KMS-11 (cell line): ENCODE measurements around the gene CCDC170.

Experiments
- H2AFZ ChIP-seq: fragments of 200-600 bp; sonication (generic); 2 replicates; pipeline ENCODE4 v1.6.1; 2016; ENCODE audit warnings: antibody characterized with exemption, mixed run types, low read depth
- H3K27ac ChIP-seq: fragments of 200-600 bp; sonication (generic); 2 replicates; pipeline ENCODE4 v1.6.1; 2016; ENCODE audit warnings: mild to moderate bottlenecking, mixed run types
- H3K27me3 ChIP-seq: fragments of 200-600 bp; sonication (generic); 2 replicates; pipeline ENCODE4 v1.6.1; 2017; ENCODE audit warnings: mild to moderate bottlenecking, low read depth, mixed run types, moderate library complexity; ENCODE audit not compliant: insufficient read depth
- H3K36me3 ChIP-seq: fragments of 200-600 bp; sonication (generic); 2 replicates; pipeline ENCODE4 v1.6.1; 2017; ENCODE audit warnings: mild to moderate bottlenecking, mixed run types; ENCODE audit not compliant: insufficient read depth
- H3K4me1 ChIP-seq: fragments of 200-600 bp; sonication (generic); 2 replicates; pipeline ENCODE4 v1.6.1; 2016; ENCODE audit warnings: mild to moderate bottlenecking, low read depth, mixed run types; ENCODE audit not compliant: poor library complexity, severe bottlenecking
- H3K4me2 ChIP-seq: fragments of 200-600 bp; sonication (generic); 2 replicates; pipeline ENCODE4 v1.7.0; 2016; ENCODE audit warnings: mild to moderate bottlenecking, mixed run types
- H3K4me3 ChIP-seq: fragments of 200-600 bp; sonication (generic); IDR thresholded peaks from 2 replicates; pipeline ENCODE4 v1.6.1; 2017; ENCODE audit warnings: low read depth, low read length, mixed read lengths; ENCODE audit not compliant: insufficient read depth
- H3K79me2 ChIP-seq: fragments of 200-600 bp; sonication (generic); 2 replicates; pipeline ENCODE4 v1.6.1; 2016; ENCODE audit warnings: low read depth, mixed run types; ENCODE audit not compliant: insufficient read depth
- H3K9ac ChIP-seq: fragments of 200-600 bp; sonication (generic); 2 replicates; pipeline ENCODE4 v1.6.1; 2016; ENCODE audit warnings: mild to moderate bottlenecking, mixed run types
- H4K20me1 ChIP-seq: fragments of 200-600 bp; sonication (generic); 2 replicates; pipeline ENCODE4 v1.6.1; 2016; ENCODE audit warnings: mild to moderate bottlenecking, mixed run types; ENCODE audit not compliant: insufficient read depth
- TF ChIP-seq, protein P1 (sequence below): fragments of 200-600 bp; sonication (generic); conservative IDR thresholded peaks from 2 replicates; pipeline ENCODE4 v1.6.1; 2017; ENCODE audit warnings: low read depth, mild to moderate bottlenecking, antibody characterized with exemption, low read length, moderate library complexity, mixed read lengths

The CCDC170 gene

GRCh38 chr6:151461673-151462072, 32.1 kb upstream of the CCDC170 start:
- no peaks in the 10 kb centered on the region for H3K4me1 ChIP-seq

GRCh38 chr6:151464702-151465101, 29.1 kb upstream of the CCDC170 start:
- H3K27ac ChIP-seq: no peak overlapping the region
- H3K4me1 ChIP-seq: no peaks in the 10 kb centered on the region
- H4K20me1 ChIP-seq: no peaks in the 10 kb centered on the region
- H3K4me3 ChIP-seq: no peak overlapping the region
- no peak overlapping the region for H3K9ac ChIP-seq
- H3K4me2 ChIP-seq: no peak overlapping the region
- H3K79me2 ChIP-seq: no peaks in the 10 kb centered on the region
- TF ChIP-seq, protein P1, sequence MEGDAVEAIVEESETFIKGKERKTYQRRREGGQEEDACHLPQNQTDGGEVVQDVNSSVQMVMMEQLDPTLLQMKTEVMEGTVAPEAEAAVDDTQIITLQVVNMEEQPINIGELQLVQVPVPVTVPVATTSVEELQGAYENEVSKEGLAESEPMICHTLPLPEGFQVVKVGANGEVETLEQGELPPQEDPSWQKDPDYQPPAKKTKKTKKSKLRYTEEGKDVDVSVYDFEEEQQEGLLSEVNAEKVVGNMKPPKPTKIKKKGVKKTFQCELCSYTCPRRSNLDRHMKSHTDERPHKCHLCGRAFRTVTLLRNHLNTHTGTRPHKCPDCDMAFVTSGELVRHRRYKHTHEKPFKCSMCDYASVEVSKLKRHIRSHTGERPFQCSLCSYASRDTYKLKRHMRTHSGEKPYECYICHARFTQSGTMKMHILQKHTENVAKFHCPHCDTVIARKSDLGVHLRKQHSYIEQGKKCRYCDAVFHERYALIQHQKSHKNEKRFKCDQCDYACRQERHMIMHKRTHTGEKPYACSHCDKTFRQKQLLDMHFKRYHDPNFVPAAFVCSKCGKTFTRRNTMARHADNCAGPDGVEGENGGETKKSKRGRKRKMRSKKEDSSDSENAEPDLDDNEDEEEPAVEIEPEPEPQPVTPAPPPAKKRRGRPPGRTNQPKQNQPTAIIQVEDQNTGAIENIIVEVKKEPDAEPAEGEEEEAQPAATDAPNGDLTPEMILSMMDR: no peak
- no peaks in the 10 kb centered on the region for H3K27me3 ChIP-seq
- no peaks in the 10 kb centered on the region for H3K36me3 ChIP-seq
- H2AFZ ChIP-seq: no peak overlapping the region

More at GRCh38 chr6:151461673-151462072, 32.1 kb upstream of the CCDC170 start:
- Histone ChIP-seq H4K20me1 (no peaks in the 10 kb centered on the region), H3K36me3 (peaks cover 4% of the 10 kb centered on the region; the same call in 1 of the 2 replicates), H3K27ac (no peak overlapping the region), H3K27me3 (no peaks in the 10 kb centered on the region), H3K79me2 (no peaks in the 10 kb centered on the region), H3K4me3 (no peak overlapping the region), H3K9ac (no peak overlapping the region), H3K4me2 (no peak overlapping the region), H2AFZ (no peak overlapping the region)
- TF ChIP-seq, protein P1: no peak

DNA sequence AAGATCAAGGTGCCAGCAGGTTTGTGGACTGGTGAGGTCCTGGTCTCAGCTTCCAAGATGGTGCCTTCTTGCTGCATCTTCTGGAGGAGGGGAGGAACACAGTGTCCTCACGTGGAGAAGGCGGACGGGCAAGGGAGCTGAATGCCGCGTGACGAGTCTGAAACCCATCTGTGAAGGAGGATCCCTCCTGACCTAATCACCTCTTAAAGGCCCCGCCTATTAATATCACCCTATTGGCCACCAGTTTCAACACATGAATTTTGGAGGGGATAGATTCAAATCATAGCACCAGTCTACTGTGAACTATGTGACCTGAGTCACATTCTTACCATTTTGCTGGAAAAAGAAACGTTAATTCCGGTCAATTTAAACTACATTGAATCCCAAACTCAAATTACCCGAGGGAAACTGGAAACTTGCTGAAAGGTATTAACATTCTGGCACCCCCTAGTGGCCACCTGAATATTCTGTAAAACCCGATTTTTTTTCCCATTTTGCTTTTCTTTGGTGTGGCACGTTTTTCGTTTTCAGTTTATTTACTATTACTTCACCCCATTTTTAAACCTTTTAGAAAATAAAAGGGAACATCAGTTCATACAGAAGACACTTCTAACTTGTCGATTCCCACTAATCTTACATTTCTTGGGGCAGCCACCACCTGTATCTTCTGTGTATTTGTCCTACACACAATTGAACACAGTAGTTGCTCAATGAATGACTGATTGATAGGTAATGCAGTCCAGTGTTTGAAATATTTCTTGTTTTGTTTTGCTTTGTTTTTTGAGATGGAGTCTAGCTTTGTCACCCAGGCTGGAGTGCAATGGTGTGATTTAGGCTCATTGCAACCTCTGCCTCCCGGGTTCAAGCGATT, 17.9 kb upstream of the CCDC170 start:
- Histone ChIP-seq H3K4me1 (peaks cover 11% of the 10 kb centered on the region), H3K27ac (no peak overlapping the region), H3K27me3 (no peaks in the 10 kb centered on the region), H4K20me1 (no peaks in the 10 kb centered on the region), H3K4me2 (peak overlapping the region; percentile 35; the same call in 1 of the 2 replicates), H3K79me2 (no peaks in the 10 kb centered on the region), H3K36me3 (no peaks in the 10 kb centered on the region), H3K9ac (no peak overlapping the region), H3K4me3 (no peak overlapping the region), H2AFZ (peak overlapping the region; percentile 45)
- TF ChIP-seq, protein P1: peak; percentile 77

- no peak overlapping the region for H3K4me3 ChIP-seq
- H3K27me3 ChIP-seq: no peaks in the 10 kb centered on the region
- no peaks in the 10 kb centered on the region for H3K79me2 ChIP-seq
- H4K20me1 ChIP-seq: no peaks in the 10 kb centered on the region
- H3K9ac ChIP-seq: no peak overlapping the region
- no peak overlapping the region for H3K27ac ChIP-seq
- H3K4me2 ChIP-seq: no peak overlapping the region
- TF ChIP-seq, protein P1: no peak
- H3K36me3 ChIP-seq: no peaks in the 10 kb centered on the region
- peaks cover 11% of the 10 kb centered on the region for H3K4me1 ChIP-seq
- H2AFZ ChIP-seq: no peak overlapping the region
Observed at GRCh38 chr6:151477726-151478125, 16.1 kb upstream of the CCDC170 start.
